Fibroblast of villous mesenchyme (primary cell): ENCODE data around the gene SLC41A1. TPM values are rescaled to one million over a fixed set of nuclear protein-coding genes. Genes with fewer than 3 reads are reported as not detected.

Experiments used
- DNase-seq: peaks from one replicate; pipeline ENCODE4 v3.0.0-alpha.2; 2010; ENCODE audit warnings: low read depth
- H3K4me3 ChIP-seq: 2 replicates; pipeline ENCODE4 v1.5.1; 2011; ENCODE audit warnings: low read depth, mild to moderate bottlenecking, low read length
- CTCF ChIP-seq: IDR thresholded peaks from 2 replicates; pipeline ENCODE4 v1.5.1; 2012; ENCODE audit warnings: low read depth, mild to moderate bottlenecking, low read length; ENCODE audit not compliant: insufficient read depth
- total RNA-seq: library from RNA; depleted of rRNA; stranded (reverse); fragments of >200 nt; gene quantifications from 2 replicates; pipeline ENCODE4 v1.2.3, GENCODE V29; 2012

Gene SLC41A1
- total RNA-seq, 1 donor, result 20.7 TPM

DNA sequence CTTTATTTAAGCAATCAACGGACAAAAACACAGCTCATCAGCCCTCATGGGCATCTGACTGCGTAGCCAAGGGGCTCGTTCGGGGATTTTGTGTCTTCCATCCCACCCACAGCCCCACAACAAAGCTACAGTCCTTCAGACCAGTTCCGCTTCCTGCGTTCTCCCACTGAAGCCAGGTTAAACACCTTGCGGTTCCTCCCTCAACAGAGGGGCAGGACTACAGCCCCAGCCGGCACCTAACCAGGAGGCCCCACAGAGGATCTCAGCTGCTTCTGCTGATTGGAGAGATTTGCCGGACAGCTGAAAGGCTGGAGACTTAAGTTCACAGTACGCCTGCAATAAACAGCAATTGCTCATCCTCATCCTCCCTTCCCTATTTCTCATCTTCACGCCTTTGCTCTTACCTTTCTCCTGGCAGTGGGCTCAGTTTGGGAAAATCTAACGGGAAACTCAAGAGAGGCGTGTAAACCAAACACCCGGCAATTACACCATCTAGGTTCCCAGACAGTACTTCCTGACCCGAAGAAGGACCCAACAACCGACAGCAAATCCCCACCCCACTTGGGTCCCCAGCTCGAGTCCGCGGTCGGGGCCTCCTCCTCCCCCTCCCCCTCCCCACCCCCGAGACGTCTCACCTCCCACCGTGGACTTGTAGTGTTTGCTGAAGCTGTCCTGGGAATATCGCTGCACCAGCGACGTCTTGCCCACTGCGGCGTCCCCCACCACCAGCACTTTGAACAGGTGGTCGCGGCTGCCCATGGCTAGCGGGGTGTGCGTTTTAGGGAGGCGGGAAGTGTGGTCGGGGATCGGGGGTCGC, 38.6 kb downstream of the SLC41A1 start:
- no peak for TF ChIP-seq CTCF
- peak overlapping the region; percentile 85 for H3K4me3 ChIP-seq
- DNase-seq, result peak; percentile 17

GRCh38 chr1:205772607-205773032, 40.4 kb downstream of the SLC41A1 start:
- no peak for DNase-seq

DNA sequence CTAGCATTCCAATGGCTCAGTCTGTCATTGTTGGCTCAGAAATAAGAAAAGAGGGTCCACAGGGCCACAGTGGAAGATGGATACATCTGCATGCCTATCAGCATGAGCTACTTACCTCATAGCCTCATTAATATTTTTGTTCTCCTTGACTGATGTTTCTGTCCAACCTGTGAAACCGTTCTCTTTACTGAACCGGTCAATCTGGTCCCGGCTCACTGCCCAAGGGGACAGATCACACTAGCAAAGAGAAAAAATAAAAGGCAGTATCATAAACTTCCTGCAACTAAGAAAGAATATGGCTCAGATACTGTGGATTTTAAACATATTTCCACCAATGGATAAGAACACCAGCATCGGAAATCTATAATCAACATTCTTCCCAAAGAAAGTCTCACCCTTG, 42.4 kb downstream of the SLC41A1 start:
- DNase-seq, result no peak
- no peak overlapping the region for H3K4me3 ChIP-seq
- TF ChIP-seq CTCF, result no peak

More at GRCh38 chr1:205772607-205773032, 40.4 kb downstream of the SLC41A1 start:
- no peak for TF ChIP-seq CTCF
- no peak overlapping the region for H3K4me3 ChIP-seq

DNA sequence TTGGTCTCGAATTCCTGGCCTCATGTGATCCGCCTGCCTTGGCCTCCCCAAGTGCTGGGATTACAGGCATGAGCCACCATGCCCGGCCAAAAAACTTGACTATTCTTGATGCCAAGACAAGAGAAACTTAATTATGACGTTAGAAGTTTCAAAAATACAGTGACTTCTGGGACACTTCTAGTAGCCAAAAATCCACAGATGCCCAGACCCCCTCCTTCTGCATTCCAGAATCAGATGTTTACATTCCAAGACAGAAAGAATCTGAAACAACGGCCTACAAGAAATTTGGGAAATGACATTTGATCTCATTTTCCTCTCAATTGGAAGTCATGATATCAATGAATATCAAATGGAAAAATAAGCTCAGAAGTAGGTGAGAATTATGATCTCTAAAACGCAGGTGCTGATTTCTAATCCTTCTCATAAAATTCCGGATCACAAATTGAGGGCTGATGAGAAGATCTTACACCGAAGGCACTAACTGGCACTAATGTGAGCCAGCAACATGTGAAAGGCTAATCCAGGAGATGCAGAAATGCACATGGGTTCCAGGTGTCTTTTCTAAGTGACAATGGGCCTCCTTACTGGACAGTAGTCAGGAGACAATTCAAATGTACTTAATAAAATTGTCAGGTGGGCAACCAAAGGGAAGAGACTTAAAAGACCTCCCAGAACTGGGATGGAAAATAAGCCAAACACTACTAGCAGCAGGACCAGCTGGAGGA, 43.2 kb downstream of the SLC41A1 start:
- peak; percentile 24 for DNase-seq
- H3K4me3 ChIP-seq, result no peak overlapping the region
- TF ChIP-seq CTCF, result no peak

GRCh38 chr1:205767248-205767647, 45.8 kb downstream of the SLC41A1 start:
- no peak overlapping the region for H3K4me3 ChIP-seq
- no peak for TF ChIP-seq CTCF
- DNase-seq, result no peak

- DNase-seq, result no peak
- no peak overlapping the region for H3K4me3 ChIP-seq
- TF ChIP-seq CTCF, result no peak
Observed at GRCh38 chr1:205766570-205766969, 46.4 kb downstream of the SLC41A1 start.
